Measurements from ENCODE around the gene AHRR. TPM values are rescaled to one million over a fixed set of nuclear protein-coding genes. Genes with fewer than 3 reads are reported as not detected.

AHRR gene
- total and polyA plus RNA-seq, 7 donors, result under 0.01 to 1.8 (median 1.0) TPM; not detected in 1

DNA sequence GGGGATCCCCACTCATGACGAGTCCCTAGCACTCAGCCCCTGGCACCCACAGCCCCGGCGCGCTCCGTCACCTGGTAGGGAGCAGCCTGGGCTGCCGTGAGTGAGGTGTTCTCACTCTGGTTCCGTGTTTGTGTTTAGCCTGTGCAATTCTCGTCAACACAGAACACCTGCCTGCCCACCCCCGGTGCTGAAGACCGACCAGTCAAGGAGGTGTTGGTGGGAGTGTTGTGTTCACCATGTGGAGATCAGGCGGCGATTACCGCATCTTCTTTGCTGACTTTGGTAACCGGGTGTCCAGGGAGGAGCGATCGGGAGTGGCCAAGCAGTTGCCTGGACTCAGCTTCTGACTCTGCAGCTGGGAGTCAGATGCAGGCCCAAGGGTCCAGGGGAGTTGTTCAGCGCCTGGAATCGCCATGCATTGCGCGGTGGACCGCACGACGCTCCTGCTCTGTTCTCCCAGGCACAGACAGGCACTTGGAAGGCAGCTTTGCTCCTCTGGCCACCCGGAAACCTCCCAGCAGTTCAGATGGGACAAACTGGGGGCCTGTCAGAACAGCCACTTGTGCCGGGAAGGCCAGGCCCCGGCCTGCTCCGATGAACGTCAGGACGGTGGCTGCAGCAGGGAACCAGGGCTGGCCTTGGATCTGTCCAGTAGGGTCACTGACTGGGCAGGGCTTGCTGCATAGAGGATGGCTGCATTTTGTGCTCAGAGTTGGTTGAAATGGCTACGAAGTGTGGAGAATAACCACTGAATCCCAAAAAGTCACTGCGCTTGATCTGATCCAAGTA is 149.6 kb downstream of the AHRR start:
- Histone ChIP-seq H3K9me3 (no peaks in the 10 kb centered on the region), H3K27ac (no peak overlapping the region), H3K27me3 (peaks cover 15% of the 10 kb centered on the region in 3 donors), H3K4me3 (no peak overlapping the region), H3K36me3 (peaks cover 0 to 15% (median 5%) of the 10 kb centered on the region in 4 donors), H3K4me1 (peaks cover 0 to 31% (median 23%) of the 10 kb centered on the region in 4 donors)
- no peak for TF ChIP-seq POLR2A (IDR thresholded peaks at IDR 0.05)
- no peak for TF ChIP-seq POLR2AphosphoS5 (IDR thresholded peaks at IDR 0.05)
- TF ChIP-seq, protein P1, sequence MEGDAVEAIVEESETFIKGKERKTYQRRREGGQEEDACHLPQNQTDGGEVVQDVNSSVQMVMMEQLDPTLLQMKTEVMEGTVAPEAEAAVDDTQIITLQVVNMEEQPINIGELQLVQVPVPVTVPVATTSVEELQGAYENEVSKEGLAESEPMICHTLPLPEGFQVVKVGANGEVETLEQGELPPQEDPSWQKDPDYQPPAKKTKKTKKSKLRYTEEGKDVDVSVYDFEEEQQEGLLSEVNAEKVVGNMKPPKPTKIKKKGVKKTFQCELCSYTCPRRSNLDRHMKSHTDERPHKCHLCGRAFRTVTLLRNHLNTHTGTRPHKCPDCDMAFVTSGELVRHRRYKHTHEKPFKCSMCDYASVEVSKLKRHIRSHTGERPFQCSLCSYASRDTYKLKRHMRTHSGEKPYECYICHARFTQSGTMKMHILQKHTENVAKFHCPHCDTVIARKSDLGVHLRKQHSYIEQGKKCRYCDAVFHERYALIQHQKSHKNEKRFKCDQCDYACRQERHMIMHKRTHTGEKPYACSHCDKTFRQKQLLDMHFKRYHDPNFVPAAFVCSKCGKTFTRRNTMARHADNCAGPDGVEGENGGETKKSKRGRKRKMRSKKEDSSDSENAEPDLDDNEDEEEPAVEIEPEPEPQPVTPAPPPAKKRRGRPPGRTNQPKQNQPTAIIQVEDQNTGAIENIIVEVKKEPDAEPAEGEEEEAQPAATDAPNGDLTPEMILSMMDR (IDR thresholded peaks at IDR 0.05), result no peak
- no peak for TF ChIP-seq EP300 (IDR thresholded peaks at IDR 0.05)
- WGBS, 2 donors, result 92% methylated on average over 31 of the region's 31 CpGs
- peak; percentile 63 for DNase-seq
- intact Hi-C loops (cut with DNase I), result loop anchor here (10.0 kb wide), 1 partner anchor 144 kb away; the partner anchor contains the start of gene CEP72

DNA sequence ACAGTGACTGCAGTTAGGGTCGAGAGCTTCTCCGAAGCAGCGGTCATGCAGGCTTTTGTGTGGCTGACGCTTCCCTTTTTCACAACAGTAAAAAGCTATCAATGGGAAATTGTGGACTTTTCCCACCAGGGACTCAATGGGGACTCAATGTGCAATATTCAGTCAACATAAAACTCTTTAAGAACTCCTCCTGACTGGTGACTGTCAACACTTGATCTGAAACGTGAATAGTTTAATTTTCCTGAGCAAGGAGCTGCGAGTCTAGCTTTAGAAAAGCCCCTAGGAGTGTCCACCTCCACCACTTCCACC is 150.2 kb downstream of the AHRR start:
- intact Hi-C loops (cut with DNase I), result loop anchor here (1.0 to 10.0 kb wide), 2 partner anchors 28 to 143 kb away; partner anchors contain the start of genes CEP72 and EXOC3
- Histone ChIP-seq H3K36me3 (peaks cover 0 to 9% (median 2%) of the 10 kb centered on the region in 4 donors), H3K27ac (peak overlapping the region in 1 of 4 donors; percentile 72), H3K27me3 (peaks cover 19 to 21% (median 19%) of the 10 kb centered on the region in 3 donors), H3K9me3 (no peaks in the 10 kb centered on the region), H3K4me1 (peaks cover 0 to 31% (median 23%) of the 10 kb centered on the region in 4 donors), H3K4me3 (peak overlapping the region in 3 of 4 donors; percentile 47 to 99 (median 84))
- 73 to 81% methylated on average over 6 of the region's 6 CpGs for WGBS, 2 donors
- no peak for DNase-seq
- no peak for TF ChIP-seq POLR2AphosphoS5 (IDR thresholded peaks at IDR 0.05)
- no peak for TF ChIP-seq EP300 (IDR thresholded peaks at IDR 0.05)
- no peak for TF ChIP-seq POLR2A (IDR thresholded peaks at IDR 0.05)
- TF ChIP-seq, protein P1 (IDR thresholded peaks at IDR 0.05), result no peak

DNA sequence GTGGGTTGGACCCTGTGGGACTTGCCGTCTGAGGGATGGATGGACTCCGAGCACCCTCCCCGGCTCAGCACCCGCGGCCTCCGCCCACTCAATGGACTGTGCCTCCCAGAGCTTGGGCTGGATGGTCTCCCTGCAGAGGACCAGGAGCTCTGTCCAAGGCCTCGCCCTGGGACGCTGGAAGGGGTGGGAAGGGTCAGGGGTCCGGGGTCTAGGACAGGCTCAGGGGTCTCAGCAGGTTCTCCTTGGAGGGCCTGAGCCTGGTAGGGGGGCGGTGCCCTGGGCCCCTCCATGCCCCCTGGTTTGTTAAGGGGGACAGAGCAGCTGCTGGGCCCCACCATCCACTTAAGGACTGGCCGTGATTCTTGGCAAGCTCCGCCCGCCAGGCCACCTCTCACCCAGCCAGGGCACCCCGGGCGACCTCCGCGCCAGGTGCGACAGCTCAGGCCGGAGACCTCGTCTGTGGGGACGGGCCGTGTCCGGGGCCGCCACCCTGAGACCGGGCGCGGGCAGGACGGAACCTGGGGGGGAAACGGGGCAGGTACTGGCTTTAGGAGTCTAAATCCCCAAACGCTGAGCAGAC is 150.7 kb downstream of the AHRR start:
- Histone ChIP-seq H3K4me3 (peak overlapping the region; percentile 47 to 99 (median 88)), H3K9me3 (no peaks in the 10 kb centered on the region), H3K36me3 (peaks cover 0 to 5% (median under 1%) of the 10 kb centered on the region in 4 donors), H3K27ac (peak overlapping the region; percentile 70 to 81 (median 76)), H3K4me1 (peaks cover 0 to 31% (median 23%) of the 10 kb centered on the region in 4 donors), H3K27me3 (peaks cover 19 to 25% (median 23%) of the 10 kb centered on the region in 3 donors)
- intact Hi-C loops (cut with DNase I), result loop anchor here (1.0 to 10.0 kb wide), 2 partner anchors 29 to 143 kb away; partner anchors contain the start of genes CEP72 and EXOC3
- peak; percentile 74 for DNase-seq
- no peak for TF ChIP-seq POLR2AphosphoS5 (IDR thresholded peaks at IDR 0.05)
- 5 to 17% methylated on average over 30 of the region's 30 CpGs for WGBS, 2 donors

DNA sequence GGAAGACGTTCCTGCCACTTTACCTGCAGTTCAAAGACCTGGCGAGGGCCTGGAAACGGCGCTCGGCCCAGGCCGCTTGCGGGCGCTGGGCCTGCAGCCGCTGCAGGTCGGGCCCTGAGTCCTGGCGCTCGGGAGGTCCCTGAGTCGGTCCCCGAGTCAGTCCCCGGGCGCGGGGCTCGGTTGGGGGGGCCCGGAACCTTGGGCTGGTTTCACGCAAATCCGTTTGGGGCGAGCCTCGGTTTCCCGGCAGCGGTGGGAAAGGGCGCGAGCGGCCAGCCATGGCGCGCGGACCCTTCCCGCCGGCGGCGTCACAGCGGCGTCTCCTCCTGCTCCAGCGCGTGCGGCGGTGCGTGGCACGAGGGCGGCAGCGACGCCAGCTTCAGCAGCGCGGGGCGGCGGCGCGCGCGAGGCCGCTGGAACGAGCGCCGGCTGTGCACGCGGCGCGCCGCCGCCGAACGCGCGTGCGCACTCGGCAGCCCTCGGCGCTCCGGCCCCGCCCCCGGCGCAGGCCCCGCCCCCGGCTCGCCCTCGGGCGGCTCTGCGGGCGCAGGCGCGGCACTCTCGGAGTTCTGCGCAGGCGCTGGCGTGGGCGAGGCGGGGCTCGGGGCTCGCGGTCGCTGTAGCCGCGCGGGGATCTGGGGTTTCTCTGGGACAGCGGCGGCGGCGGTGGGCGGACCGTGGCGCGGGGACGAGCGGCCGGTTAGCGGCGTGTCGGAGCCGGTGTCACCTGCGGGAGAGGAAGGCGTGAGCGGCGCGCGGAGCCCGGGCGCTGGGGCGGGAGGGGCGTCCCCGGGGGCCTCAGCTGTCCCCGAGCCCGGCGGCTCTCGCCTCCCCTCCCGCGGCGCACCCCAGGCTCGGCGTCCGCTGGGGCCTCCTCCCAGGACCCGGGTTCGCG is 151.4 kb downstream of the AHRR start:
- H3K9me3 ChIP-seq, result no peaks in the 10 kb centered on the region
- peak; percentile 65 to 81 (median 76) for TF ChIP-seq POLR2AphosphoS5 (IDR thresholded peaks at IDR 0.05)
- no peak for TF ChIP-seq POLR2A (IDR thresholded peaks at IDR 0.05)
- TF ChIP-seq, protein P1 (IDR thresholded peaks at IDR 0.05), result no peak
- no peak for TF ChIP-seq EP300 (IDR thresholded peaks at IDR 0.05)
- peak overlapping the region; percentile 60 to 99 (median 88) for H3K4me3 ChIP-seq
- 0 to 1% methylated on average over 137 of the region's 137 CpGs for WGBS, 2 donors
- peaks cover 22 to 33% (median 30%) of the 10 kb centered on the region in 3 donors for H3K27me3 ChIP-seq
- intact Hi-C loops (cut with DNase I), result loop anchor here (1.0 to 10.0 kb wide), 2 partner anchors 30 to 142 kb away; partner anchors contain the start of genes CEP72 and EXOC3
- peak overlapping the region; percentile 79 to 83 (median 80) for H3K27ac ChIP-seq
- H3K36me3 ChIP-seq, result peaks cover 0 to 4% (median 0%) of the 10 kb centered on the region in 4 donors
- H3K4me1 ChIP-seq, result peaks cover 0 to 31% (median 23%) of the 10 kb centered on the region in 4 donors
- DNase-seq, result peak; percentile 90

Data from sigmoid colon (tissue), 7 donors.